GM12872 (cell line): ENCODE measurements around the gene ZNF385C.

Experiments
- TF ChIP-seq, protein P1 (sequence below): IDR thresholded peaks from 3 replicates; pipeline ENCODE4 v1.5.1; 2011; ENCODE audit warnings: low read depth, mild to moderate bottlenecking, low read length, moderate library complexity; ENCODE audit not compliant: insufficient read depth

ZNF385C gene

DNA sequence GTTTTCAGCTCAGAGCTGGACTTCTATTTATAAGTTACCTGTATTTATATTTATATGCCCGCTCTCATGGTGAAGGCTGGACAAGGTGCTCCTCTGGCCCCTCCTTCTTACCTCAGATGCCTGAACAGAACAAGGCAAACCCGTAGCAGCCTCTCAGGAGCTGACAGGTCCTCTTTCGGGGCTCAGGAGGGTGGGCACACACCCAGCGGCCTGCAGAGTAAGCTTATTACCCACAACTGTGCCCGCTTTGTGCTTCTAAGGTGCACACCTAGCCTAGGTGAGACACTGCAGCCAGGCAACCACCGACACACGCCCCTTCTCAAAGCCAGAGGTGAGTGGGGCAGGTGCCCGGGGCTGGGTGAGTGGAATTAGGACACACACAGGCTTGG, 73.1 kb downstream of the ZNF385C start:
- TF ChIP-seq, protein P1, sequence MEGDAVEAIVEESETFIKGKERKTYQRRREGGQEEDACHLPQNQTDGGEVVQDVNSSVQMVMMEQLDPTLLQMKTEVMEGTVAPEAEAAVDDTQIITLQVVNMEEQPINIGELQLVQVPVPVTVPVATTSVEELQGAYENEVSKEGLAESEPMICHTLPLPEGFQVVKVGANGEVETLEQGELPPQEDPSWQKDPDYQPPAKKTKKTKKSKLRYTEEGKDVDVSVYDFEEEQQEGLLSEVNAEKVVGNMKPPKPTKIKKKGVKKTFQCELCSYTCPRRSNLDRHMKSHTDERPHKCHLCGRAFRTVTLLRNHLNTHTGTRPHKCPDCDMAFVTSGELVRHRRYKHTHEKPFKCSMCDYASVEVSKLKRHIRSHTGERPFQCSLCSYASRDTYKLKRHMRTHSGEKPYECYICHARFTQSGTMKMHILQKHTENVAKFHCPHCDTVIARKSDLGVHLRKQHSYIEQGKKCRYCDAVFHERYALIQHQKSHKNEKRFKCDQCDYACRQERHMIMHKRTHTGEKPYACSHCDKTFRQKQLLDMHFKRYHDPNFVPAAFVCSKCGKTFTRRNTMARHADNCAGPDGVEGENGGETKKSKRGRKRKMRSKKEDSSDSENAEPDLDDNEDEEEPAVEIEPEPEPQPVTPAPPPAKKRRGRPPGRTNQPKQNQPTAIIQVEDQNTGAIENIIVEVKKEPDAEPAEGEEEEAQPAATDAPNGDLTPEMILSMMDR = no peak

DNA sequence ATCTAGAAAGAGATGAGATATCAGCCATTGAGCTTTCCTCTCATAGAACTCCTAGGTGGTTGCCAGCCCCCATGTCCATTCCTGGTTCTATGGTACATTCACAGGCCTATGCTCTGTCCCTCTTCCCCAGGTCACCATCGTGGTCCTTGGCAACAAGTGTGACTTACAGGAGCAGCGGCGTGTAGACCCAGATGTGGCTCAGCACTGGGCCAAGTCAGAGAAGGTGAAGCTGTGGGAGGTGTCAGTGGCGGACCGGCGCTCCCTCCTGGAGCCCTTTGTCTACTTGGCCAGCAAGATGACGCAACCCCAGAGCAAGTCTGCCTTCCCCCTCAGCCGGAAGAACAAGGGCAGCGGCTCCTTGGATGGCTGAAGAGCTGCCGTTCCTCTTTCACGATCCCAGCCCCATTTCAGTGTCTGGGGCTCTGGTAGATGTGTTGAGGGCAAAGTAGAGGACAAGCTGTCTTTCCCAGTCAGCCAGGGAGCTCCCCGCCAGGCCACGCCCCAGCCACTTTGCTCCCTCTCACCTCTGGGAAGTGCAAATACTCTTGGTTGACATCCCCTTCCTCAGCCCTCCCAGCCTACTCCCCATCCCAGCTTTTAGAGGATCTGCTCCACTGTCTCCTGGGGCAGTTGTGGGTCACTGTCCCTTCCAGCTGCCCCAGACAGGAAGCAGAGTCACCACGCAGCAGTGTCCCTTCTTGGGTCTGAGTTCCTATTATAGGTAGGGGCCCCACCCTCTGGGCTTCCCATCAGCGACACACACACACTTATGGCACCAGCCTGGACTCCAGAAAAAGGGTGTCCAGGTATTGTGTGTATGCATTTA, 74.5 kb downstream of the ZNF385C start:
- TF ChIP-seq, protein P1 = no peak

DNA sequence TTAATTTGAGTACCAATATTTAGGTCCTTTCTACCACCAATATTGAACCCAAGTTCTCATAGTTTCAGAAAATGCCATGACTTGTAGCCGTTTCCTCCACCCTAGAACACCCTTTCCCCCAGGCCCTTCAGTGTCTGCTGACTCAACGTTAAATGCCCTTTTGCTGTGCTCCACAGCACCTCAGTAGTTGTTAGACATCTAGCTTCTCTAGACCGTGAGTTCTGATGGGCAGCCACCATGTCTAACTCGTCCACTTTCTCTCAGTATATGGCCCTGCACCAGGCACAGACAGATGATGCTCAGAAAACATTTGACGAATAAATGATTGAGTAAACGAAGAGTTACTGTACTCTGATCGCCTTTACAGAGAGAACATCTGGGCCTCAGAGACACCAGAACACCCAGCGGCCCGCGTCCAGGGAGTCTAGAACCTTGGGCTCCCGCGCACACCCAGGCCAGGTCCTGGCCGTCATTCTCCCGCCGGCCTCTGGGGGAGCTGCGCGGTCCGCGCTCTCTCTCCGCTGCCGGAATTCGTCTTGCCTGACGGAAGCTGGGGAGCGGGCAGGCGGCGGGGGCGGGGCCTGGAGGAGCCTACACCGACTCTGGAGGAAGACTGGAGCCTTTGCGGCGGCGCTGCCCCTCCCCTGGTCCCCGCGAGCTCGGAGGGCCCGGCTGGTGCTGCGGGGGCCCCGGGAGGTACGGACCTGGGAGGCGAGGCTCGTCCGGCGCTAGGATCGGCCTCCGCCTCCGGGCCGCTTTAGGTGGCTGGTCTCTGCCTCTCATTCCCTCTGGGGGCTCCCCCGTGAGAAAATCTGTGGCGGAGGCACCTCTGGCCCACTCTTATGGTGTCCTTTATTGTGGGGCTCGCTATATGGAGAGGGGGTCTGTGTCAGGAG, 78.5 kb downstream of the ZNF385C start, which contains the start of gene NKIRAS2:
NKIRAS2 (plus strand) TSS at position 582 of the 896 bp plus-strand sequence. CDS start 1,488 bp downstream, outside the sequence.
- TF ChIP-seq, protein P1 = peak; percentile 92

DNA sequence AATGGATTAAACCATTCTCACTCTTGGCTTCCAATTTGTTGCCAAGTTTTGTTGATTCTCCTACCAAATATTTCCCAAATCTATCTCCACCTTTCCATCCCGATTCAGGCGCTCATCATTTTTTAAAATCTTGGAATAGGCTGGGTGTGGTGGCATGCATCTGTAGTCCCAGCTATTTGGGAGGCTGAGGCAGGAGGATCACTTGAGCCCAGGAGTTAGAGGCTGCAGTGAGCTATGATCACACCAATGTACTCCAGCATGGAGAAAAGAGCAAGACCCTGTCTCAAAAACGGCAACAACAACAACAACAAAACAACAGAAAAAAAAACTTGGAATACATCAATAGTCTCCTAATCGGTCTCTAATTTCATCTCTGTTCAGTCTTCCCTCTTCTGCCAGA, 79.3 kb downstream of the ZNF385C start:
- TF ChIP-seq, protein P1 = no peak

DNA sequence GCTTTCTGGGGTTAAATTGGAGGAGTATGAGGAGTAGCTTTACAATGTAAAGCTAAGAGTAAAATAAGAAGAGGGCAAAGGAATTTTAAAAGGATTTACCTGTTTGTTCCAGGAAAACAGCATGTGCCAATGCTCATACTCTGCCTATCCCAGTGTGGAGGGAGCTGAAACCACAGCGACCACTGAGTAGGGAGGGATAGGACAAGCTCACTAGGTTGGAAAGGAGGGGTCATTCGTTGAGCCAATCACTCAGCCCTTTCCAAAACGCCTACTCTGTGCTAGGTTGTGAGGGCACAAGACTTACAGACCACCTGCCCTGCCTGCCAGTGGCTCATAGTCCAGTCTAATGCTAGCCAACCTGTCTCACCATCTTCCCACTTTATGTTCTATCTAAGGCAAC, 79.9 kb downstream of the ZNF385C start:
- TF ChIP-seq, protein P1 = no peak

DNA sequence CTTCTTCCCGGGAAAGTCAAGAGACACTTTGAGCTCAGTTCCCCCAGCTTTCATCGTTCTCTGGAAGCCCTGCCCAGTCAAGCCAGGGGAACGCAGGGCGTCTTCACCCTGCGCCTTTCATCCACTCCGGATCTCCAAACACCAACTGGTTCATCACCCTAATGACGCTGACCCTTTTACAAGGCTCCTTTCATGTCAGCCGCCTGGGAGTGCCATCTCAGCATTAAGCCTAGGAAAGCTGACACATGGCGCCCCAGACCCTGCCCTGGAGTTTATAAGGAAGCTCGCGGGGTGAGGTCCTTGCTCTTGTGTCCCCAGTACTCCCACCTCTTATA, 80.4 kb downstream of the ZNF385C start:
- TF ChIP-seq, protein P1 = no peak
